T47D (cell line): ENCODE data around the gene VWA5B2.

Experiments
- DNase-seq, 2 experiments: peaks; one replicate each; pipeline versions ENCODE4 v3.0.0 to v3.0.0-alpha.2; 2011 to 2012; ENCODE audit warnings: low read depth in 1 of 2, low spot score in 1 of 2
- JUND ChIP-seq: IDR thresholded peaks from 2 replicates; pipeline ENCODE4 v1.6.1; 2012; ENCODE audit warnings: low read depth
- in situ Hi-C: cut with HindIII; loops from 2 replicates; pipeline ENCODE4 v1.10.0; 2016; ENCODE audit warnings: low sequenced_read_pairs, low pct_unique_long_range_greater_than_20kb

VWA5B2 gene

DNA sequence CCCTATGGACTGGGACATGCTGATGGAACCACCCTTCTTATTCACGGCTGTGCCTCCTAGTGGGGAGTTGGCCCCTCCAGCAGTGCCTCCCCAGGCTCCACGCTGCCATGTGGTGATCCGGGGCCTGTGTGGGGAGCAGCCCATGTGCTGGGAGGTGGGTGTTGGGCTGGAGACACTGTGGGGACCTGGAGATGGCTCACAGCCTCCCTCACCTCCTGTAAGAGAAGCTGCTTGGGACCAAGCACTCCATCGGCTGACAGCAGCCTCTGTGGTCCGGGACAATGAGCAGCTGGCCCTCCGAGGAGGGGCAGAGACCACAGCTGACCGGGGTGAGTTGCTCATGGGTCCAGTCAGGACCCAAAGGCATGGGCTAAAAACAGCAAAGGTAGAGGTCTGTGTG lies 10.3 kb downstream of the VWA5B2 start:
- no peak for DNase-seq
- in situ Hi-C loops = no loop called here
- TF ChIP-seq JUND = no peak

DNA sequence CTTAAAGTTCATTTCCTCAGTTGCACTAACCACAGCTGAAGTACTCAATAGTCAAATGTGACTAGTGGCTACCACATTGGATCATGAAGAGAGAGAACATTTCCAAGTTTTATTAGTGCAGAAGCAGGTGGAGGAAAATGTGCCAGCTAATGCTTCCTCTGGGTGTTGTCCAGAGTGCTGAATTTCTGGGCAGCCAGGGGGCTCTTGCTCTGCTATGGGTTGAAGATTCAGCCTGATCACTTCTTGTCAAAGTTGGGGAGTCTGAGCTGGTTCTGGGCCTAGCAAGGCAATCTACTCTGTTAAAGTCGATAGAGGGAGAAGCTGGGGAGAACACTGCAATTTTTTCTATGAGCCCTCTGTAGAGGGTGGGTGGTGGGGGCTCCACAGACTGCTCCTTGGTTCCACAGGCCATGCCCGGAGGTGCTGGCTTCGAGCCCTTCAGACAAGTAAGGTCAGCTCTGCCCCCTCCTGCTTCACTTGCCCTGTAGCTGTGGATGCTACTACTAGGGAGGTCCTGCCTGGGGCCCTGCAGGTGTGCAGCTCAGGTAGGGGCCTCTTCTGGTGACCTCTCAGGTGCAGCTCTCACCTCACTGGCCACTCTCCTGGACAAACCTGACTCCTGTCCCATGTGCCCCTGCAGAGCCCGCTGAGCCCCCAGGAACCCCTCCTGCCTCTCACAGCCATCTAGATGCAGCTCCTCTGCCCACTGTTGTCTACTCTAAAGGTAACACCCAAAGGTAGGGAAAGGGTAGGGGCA lies 11.2 kb downstream of the VWA5B2 start:
- in situ Hi-C loops = no loop called here
- no peak for TF ChIP-seq JUND
- DNase-seq = peak; percentile 78 to 92

DNA sequence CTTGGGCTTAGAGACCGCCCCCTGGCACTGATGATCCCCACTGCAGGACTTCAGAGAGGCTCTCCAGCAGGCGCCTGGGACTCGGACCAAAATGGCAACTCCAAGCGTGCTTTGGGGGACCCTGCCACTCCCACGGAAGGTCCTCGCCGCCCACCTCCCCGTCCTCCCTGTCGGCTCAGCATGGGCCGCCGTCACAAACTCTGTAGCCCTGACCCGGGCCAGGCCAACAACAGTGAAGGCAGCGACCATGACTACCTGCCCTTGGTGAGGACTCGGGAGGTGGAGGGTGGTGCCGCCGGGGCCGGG lies 11.7 kb downstream of the VWA5B2 start:
- no peak for DNase-seq
- in situ Hi-C loops = no loop called here
- TF ChIP-seq JUND = no peak

DNA sequence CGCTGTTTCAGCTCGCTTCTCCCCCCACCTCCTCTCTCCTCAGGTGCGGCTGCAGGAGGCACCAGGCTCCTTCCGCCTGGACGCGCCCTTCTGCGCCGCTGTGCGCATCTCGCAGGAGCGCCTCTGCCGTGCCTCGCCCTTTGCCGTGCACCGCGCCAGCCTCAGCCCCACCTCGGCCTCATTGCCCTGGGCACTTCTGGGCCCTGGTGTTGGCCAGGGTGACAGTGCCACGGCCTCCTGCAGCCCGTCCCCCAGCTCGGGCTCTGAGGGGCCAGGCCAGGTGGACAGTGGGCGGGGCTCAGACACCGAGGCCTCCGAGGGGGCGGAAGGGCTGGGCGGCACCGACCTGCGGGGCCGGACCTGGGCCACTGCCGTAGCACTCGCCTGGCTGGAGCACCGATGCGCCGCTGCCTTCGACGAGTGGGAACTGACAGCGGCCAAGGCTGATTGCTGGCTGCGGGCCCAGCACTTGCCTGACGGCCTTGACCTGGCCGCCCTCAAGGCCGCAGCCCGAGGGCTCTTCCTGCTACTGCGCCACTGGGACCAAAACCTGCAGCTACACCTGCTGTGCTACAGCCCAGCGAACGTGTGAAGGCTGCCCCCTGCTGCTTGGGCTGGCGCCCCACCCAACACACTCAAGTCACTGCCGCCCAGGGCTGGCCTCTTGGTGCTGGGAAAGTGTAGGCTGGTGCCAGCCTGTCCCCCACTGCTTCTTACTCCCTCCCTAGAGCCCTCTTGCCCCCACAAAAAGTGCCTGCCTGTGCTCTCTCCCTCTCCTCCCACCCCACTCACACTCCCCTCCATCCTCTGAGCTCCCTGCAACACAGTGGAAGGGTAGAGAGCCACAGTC lies 12.3 kb downstream of the VWA5B2 start:
- DNase-seq = peak in 1 of 2 experiments; percentile 56
- TF ChIP-seq JUND = no peak
- in situ Hi-C loops = no loop called here

DNA sequence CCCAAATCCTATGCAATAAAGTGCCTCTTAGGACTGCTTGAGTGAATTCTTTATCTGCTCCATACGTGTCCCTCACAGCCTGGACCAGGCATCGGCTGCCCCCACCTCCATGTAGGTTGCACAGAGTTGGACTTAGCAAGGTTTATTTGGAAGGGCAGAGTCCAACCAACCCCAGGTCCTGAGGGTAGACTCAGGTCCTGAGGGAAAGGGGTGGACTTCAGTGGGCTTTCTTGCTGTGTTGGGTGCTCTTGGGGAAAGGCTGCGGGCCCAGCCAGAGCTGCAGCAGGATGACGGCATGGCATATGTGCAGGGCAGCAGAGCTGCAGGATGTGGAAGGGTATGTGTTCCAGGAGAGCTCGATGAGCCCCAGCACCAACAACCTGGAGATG lies 12.9 kb downstream of the VWA5B2 start:
- TF ChIP-seq JUND = no peak
- no peak for DNase-seq
- in situ Hi-C loops = no loop called here

DNA sequence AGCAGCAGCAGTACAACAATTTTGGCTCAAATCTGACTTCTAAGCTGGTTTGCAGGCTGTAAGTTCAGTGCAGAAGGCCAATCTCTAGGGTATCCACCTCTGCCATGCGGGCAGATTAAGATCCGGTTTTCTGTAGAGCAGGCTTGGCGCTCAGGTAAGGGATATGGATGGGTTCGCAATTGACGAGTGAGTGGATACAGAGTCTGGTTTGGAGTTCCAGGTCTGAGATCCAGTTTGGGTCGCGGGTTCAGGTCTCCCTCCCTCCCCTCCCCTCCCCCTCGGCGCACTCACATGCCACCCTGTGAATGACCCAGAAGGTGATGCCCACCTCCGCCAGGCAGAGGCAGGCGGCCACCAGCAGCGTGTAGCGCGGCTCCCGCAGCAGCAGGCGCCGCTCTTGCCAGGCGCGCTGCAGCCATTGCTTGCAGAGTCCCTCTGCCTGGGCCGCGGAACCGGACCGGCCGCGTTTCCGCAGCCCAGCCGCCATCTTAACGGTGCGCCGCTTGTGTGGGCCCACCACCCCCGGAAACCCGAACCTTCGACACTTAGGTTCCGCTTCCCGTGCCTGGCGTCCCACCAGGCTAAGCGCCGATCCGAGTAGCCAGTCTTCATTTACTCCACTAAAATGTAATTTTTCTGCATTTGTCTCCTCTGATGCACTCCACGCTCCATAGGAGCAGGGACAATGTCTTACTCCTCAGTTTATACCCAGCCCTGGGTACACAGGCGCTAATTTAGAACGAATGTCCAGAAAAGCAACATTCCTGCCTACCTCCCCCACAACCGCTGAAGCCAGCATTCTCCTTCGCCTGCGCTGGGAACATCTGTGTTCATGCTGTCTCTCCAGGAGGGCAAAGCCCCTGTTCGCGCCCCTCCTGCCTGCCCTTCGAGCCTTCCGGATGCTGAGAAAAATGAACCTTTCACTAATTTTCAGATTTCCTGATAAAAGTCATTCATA lies 19.3 kb downstream of the VWA5B2 start, which contains the start of gene ALG3:
Gene ALG3 (minus strand): TSS at position 509 of the 958 bp plus-strand sequence. CDS start 22 bp downstream, at position 487.
- peak; percentile 92 to 97 for DNase-seq
- in situ Hi-C loops = no loop called here

DNA sequence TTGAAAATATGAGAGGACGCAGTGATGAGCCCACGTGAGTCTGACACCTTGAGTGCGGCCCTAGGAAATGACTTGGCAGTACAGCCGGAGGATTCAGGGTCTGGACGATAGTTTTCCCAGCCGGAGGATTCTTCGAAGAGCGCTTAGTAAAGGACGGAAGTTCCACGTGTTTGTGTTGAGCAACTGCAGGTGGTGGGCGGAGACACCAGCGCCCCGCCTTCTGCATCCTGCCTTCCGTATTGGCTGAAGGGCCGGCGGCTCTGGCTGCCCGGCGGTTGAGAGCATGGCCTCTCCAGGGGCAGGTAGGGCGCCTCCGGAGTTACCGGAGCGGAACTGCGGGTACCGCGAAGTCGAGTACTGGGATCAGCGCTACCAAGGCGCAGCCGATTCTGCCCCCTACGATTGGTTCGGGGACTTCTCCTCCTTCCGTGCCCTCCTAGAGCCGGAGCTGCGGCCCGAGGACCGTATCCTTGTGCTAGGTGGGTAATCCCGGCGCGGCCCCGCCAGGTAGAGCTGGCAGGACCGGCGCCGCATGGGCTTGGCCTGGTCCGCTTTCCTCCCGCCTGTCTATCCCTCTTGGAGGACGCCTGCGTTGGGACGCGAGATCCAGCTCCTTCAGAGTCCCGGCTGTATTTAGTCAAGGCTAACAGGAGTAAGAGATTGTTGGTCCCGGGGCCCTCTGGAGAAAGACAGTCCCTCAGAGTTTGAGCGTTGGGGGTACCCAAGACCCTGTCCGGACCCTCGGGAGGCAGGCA lies 20.2 kb downstream of the VWA5B2 start, which contains the start of gene EEF1AKMT4:
Gene EEF1AKMT4 (plus strand): TSS at position 261 of the 755 bp plus-strand sequence. CDS start 23 bp downstream, at position 284.
- TF ChIP-seq JUND = no peak
- DNase-seq = peak; percentile 99 to 100
- in situ Hi-C loops = no loop called here

More for the DNA sequence above, 19.3 kb downstream of the VWA5B2 start, which contains the start of gene ALG3:
- TF ChIP-seq JUND = no peak

DNA sequence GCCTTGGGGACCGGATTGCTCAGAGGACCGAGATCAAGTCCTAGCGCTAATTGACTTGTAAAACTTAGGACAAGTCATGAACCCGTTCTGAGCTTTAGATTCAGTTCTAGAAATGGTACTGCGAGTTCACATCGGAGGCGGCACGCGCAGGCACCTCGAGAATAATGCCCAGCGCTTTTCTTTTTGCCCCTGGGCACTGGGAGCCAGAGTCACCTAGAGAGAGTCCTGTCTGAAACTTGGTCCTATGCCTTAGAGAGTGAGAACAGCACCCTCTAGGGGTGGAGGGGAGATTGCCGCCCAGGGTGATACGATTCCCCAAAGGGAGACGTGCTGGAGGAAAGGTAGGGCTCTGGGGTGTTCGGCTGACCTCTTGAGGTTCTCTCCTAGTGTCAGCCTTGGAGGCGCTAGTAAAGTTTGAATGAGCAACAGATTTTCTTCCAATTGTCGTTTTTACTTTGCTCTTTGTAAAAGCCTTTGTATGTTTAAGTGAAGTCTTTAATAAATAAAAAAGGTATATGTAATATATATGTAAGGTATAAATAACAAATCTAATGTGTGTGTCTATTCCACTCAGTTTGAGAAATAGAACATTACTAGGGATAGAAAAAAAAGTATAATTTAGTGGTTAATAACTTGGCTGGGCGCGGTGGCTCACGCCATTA lies 20.9 kb downstream of the VWA5B2 start:
- in situ Hi-C loops = no loop called here
- TF ChIP-seq JUND = no peak
- peak; percentile 98 to 99 for DNase-seq

DNA sequence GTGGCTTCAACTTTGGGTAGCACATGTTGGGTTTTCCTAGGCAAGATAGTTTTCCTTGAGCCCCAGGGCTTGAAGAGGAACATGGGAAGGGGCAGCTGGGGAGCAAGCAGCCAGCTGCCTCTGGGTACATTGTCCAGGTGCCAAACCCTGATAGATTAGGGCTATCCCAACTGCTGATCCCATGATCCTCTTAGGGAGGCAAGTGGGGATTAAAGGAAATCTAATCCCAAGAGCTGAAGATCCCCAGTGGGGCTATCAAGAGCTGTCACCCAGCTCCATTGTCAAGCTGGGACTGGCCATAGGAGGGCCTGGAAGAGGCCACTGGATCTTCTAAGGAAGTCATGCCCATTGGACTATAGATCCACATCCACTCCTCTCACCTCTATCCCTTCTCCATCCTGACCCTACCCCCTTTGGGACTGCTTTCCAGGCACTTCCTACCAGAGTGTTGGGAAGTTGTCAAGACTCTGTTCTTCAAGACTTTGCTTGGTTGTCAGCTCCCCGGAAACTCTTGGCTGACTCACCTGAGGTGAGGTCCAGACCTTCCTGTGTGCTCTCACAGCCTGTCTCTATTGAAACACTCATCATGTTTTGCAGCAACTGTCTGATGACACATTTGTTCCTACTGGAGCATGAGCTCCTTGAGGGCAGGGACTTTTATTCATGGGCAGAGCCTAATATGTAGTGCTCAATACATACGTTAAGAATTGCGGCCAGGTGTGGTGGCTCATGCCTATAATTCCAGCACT lies 26.1 kb downstream of the VWA5B2 start:
- no peak for DNase-seq
- in situ Hi-C loops = no loop called here
- no peak for TF ChIP-seq JUND

DNA sequence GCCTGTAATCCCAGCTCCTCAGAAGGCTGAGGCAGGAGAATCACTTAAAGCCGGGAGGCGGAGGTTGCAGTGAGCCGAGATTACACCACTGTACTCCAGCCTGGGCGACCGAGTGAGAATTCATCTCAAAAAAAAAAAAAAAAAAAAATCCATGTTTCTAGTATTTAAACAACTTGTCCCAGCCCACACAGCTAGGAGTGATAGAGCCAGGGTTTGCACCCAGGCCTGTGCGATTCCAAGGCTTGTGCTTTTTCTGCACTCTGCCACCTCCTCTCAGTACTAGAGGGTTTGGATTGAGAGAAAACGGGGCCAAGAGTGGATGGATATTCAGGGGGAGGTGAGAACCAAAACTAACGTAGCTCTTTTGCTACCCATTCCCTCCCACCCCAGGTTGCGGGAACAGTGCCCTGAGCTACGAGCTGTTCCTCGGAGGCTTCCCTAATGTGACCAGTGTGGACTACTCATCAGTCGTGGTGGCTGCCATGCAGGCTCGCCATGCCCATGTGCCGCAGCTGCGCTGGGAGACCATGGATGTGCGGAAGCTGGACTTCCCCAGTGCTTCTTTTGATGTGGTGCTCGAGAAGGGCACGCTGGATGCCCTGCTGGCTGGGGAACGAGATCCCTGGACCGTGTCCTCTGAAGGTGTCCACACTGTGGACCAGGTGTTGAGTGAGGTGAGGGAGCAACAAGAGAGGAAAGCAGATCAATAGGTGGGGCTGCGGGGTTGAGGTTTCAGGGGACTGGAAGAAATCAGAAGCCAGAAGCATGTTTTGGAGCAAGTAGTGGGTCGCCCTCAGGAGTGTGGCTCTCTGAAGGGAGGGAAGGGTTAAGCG lies 27.9 kb downstream of the VWA5B2 start:
- in situ Hi-C loops = no loop called here
- no peak for TF ChIP-seq JUND
- no peak for DNase-seq
